Raji (cell line): ENCODE data around the gene SAYSD1.

Source experiments
- POLR2A ChIP-seq: IDR thresholded peaks from 2 replicates; pipeline ENCODE4 v1.6.1; 2011; ENCODE audit warnings: low read depth, low read length, control low read depth; ENCODE audit not compliant: insufficient read depth

The SAYSD1 gene

GRCh38 chr6:39118921-39119320 lies 3.9 kb upstream of the SAYSD1 start:
- no peak for TF ChIP-seq POLR2A

- no peak for TF ChIP-seq POLR2A
Observed at GRCh38 chr6:39114388-39114703, 640 bp downstream of the SAYSD1 start.

- TF ChIP-seq POLR2A = no peak
Observed at GRCh38 chr6:39113788-39114187, 1.2 kb downstream of the SAYSD1 start.

GRCh38 chr6:39111280-39111679 lies 3.7 kb downstream of the SAYSD1 start:
- no peak for TF ChIP-seq POLR2A

GRCh38 chr6:39108041-39108839 lies 6.7 kb downstream of the SAYSD1 start:
- TF ChIP-seq POLR2A = no peak

GRCh38 chr6:39107641-39108040 lies 7.3 kb downstream of the SAYSD1 start:
- no peak for TF ChIP-seq POLR2A

- no peak for TF ChIP-seq POLR2A
Observed at GRCh38 chr6:39107034-39107433, 8.0 kb downstream of the SAYSD1 start.

- TF ChIP-seq POLR2A = no peak
Observed at GRCh38 chr6:39104528-39104927, 10.5 kb downstream of the SAYSD1 start.

GRCh38 chr6:39102821-39103136 lies 12.2 kb downstream of the SAYSD1 start:
- TF ChIP-seq POLR2A = no peak

GRCh38 chr6:39102071-39102820 lies 12.7 kb downstream of the SAYSD1 start:
- TF ChIP-seq POLR2A = no peak

- TF ChIP-seq POLR2A = no peak
Observed at GRCh38 chr6:39100358-39100757, 14.6 kb downstream of the SAYSD1 start.

GRCh38 chr6:39095578-39095977 lies 19.4 kb downstream of the SAYSD1 start:
- no peak for TF ChIP-seq POLR2A

- no peak for TF ChIP-seq POLR2A
Observed at GRCh38 chr6:39093149-39093708, 21.8 kb downstream of the SAYSD1 start.

- TF ChIP-seq POLR2A = no peak
Observed at GRCh38 chr6:39092124-39092523, 22.9 kb downstream of the SAYSD1 start.

- TF ChIP-seq POLR2A = no peak
Observed at GRCh38 chr6:39091220-39091619, 23.8 kb downstream of the SAYSD1 start.

GRCh38 chr6:39090036-39090435 lies 24.9 kb downstream of the SAYSD1 start:
- TF ChIP-seq POLR2A = no peak
